Spleen (tissue), 13 donors: ENCODE data around the gene SAV1. TPM values are rescaled to one million over a fixed set of nuclear protein-coding genes. Genes with fewer than 3 reads are reported as not detected.

Experiments used
- DNase-seq: peaks from one replicate; pipeline ENCODE4 v3.0.0-alpha.2; 2020
- H3K27ac ChIP-seq, 8 donors: fragments of 200-600 bp; sonication (generic) in 7 of 8; 1 replicate in 4 of 8; 2 replicates in 4 of 8; pipeline versions ENCODE4 v1.5.0 to v1.8.0; 2016 to 2021; ENCODE audit warnings: inconsistent platforms in 4 of 8, mild to moderate bottlenecking in 4 of 8, moderate library complexity in 1 of 8
- H3K27me3 ChIP-seq, 7 donors: fragments of 200-600 bp; sonication (generic) in 6 of 7; replicated peaks in 1 of 7; 1 replicate in 4 of 7; 2 replicates in 3 of 7; pipeline versions ENCODE4 v1.5.0 to v1.8.0; 2016 to 2021; ENCODE audit warnings: inconsistent platforms in 3 of 7, mild to moderate bottlenecking in 1 of 7
- H3K36me3 ChIP-seq, 6 donors: fragments of 200-600 bp; sonication (generic) in 5 of 6; 1 replicate in 4 of 6; 2 replicates in 2 of 6; pipeline versions ENCODE4 v1.5.0 to v1.8.0; 2016 to 2021; ENCODE audit warnings: inconsistent platforms in 2 of 6
- H3K4me1 ChIP-seq, 6 donors: fragments of 200-600 bp; sonication (generic) in 5 of 6; 1 replicate in 3 of 6; 2 replicates in 3 of 6; pipeline versions ENCODE4 v1.5.0 to v1.8.0; 2016 to 2021; ENCODE audit warnings: inconsistent platforms in 3 of 6
- H3K4me3 ChIP-seq, 8 donors: fragments of 200-600 bp; sonication (generic) in 7 of 8; 1 replicate in 4 of 8; 2 replicates in 4 of 8; pipeline versions ENCODE4 v1.5.0 to v1.8.0; 2016 to 2021; ENCODE audit warnings: inconsistent platforms in 4 of 8, mild to moderate bottlenecking in 4 of 8, moderate library complexity in 2 of 8
- H3K9me3 ChIP-seq, 8 donors: fragments of 200-600 bp; sonication (generic) in 7 of 8; 1 replicate in 4 of 8; 2 replicates in 4 of 8; pipeline versions ENCODE4 v1.5.0 to v1.8.0; 2016 to 2021; ENCODE audit warnings: inconsistent platforms in 4 of 8
- POLR2A ChIP-seq, 3 donors: fragments of 450-650 bp; IDR thresholded peaks; one replicate each; pipeline ENCODE4 v1.5.1; 2017; ENCODE audit warnings: antibody characterized with exemption in 3 of 3, mild to moderate bottlenecking in 1 of 3
- POLR2AphosphoS5 ChIP-seq, 3 donors: sonication (generic); formaldehyde crosslinking; IDR thresholded peaks; one replicate each; pipeline ENCODE4 v1.5.1; 2017; ENCODE audit warnings: antibody characterized with exemption in 3 of 3
- WGBS, 5 donors: extraction: QIAGEN DNeasy Blood & Tissue Kit in 3 of 5; methylation state at CpG; one replicate each; pipeline versions ENCODE4 v1.1.5 to v1.1.7; 2013 to 2018; 5-methylcytosine and 5-hydroxymethylcytosine counted together
- intact Hi-C: fragments of 100-400 bp; cut with DNase I; formaldehyde crosslinking; loops from one replicate; pipeline ENCODE4 v1.15.0; 2023; ENCODE audit warnings: low total_unique reads
- long read RNA-seq, 2 donors: transcript quantifications; one replicate each; lab custom pipeline, GENCODE V29; 2026
- polyA plus RNA-seq, 3 donors: library from polyadenylated mRNA; stranded (reverse); fragments of 200-250 nt; gene quantifications; one replicate each; pipeline ENCODE4 v1.2.1, GENCODE V29; 2013
- total RNA-seq, 7 donors: library from RNA; depleted of rRNA in 3 of 7; stranded (reverse); fragments of >200 nt in 3 of 7; fragmentation: NEBNext Ultra II Directional in 4 of 7; extraction: Animal tissue kit (Norgen Biotek cat#: 25700) in 4 of 7; gene quantifications; one replicate each; pipeline versions ENCODE4 v1.1.0 to v1.2.1, GENCODE V29; 2016 to 2021
- TF ChIP-seq, protein P1 (sequence below), 11 experiments: fragments of 200-600 bp in 7 of 11; fragments of 450-650 bp in 4 of 11; sonication (generic) in 4 of 11; IDR thresholded peaks in 8 of 11; conservative IDR thresholded peaks in 3 of 11; 1 replicate in 7 of 11; 2 replicates in 4 of 11; pipeline versions ENCODE4 v1.4.0 to v1.8.0; 2016 to 2021; ENCODE audit warnings: antibody characterized with exemption in 11 of 11, inconsistent platforms in 4 of 11, mild to moderate bottlenecking in 1 of 11
- donor health status: healthy with polysubstance abuse.
- donor health status: DM: no; HTN: no; CAD: no; lungs with moderate emphysema.
- donor health status: DM: no; HTN: no; CAD: no.
- donor health status: Bipolar disorder and iron deficiency.
- donor health status: healthy.
- donor health status: DM: no; HTN: no; CAD: no.
- donor health status: DM: yes; HTN: yes; CAD: no.

SAV1 gene
- total RNA-seq (10 to 100 TPM; 24.7 to 44.9 (median 30.6) TPM), polyA plus RNA-seq (10 to 100 TPM; 18.7 to 19.5 (median 19.4) TPM)
- long read RNA-seq, donor 1, transcript SAV1-201 (5 exons, 3,063 nt) = major isoform, 14 of 15 reads
- long read RNA-seq, donor 1, partial matches to known transcripts = 0 of 15 reads
- long read RNA-seq, donor 1, other reads (novel, unspliced or antisense) = 0 of 15 reads
- long read RNA-seq, donor 2, transcript SAV1-201 (5 exons, 3,063 nt) = major isoform, 12 of 12 reads
- long read RNA-seq, donor 2, partial matches to known transcripts = 0 of 12 reads
- long read RNA-seq, donor 2, other reads (novel, unspliced or antisense) = 0 of 12 reads

DNA sequence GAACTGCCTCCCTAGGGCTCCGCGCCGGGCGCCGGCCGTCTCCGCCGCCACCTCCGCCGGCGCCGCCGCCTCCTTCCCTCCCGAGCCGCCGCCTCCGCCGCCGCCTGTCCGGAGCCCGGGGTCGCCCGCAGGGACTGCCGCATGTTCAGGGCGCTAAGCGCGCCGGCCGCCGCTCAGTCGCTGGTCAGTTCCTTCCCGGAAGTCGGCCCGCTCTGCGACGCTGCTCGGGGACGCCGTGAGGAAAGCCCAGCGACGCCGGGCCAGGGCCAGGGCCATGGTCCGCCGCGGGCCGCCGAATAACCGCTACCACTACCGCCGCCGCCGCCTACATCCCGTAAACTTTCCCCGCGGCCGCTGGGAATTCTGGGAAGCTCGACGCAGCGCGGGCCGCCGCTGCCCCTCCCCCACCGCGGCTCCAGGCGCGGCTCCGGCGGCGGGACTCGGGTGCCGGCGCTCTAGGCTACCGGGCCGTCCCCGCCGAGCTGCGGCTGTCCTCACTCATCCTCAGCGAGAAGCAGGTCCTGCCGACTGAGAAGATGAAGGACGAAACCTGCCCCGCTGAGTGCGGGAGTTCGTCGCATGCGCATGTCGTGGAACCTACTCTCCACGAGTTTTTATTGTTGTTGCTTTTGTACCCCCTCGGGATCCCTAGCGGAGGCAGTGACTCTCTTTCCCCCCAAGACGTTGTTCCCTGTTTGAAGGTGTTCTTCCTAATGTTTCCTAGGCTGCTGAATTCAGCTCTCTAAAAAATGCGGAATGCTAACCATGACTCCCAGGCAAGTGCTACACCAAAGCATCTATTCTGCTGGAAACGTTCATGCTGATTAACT is at the start of gene SAV1:
SAV1 (minus strand) TSS at position 311 of the 830 bp plus-strand sequence. CDS start 339 bp downstream, outside the sequence.
- H3K4me3 ChIP-seq = peak within 1 kb of the TSS; percentile 68 to 82 (median 75)
- H3K36me3 ChIP-seq = peaks cover 0 to 13% (median 0%) of the 10 kb centered on the region in 6 donors
- H3K27me3 ChIP-seq = no peaks in the 10 kb centered on the region
- H3K27ac ChIP-seq = peak within 1 kb of the TSS; percentile 89 to 97 (median 94)
- peaks cover 8 to 67% (median 30%) of the 10 kb centered on the region in 6 donors for H3K4me1 ChIP-seq
- H3K9me3 ChIP-seq = no peaks in the 10 kb centered on the region
- WGBS, 5 donors = 0 to 1% (median 0%) methylated on average over 32 to 92 of the region's 92 CpGs
- TF ChIP-seq POLR2AphosphoS5 (IDR thresholded peaks at IDR 0.05) (peak; percentile 89 to 98 (median 93)), POLR2A (IDR thresholded peaks at IDR 0.05) (peak in 2 of 3 donors; percentile 60 to 61)
- TF ChIP-seq, protein P1, sequence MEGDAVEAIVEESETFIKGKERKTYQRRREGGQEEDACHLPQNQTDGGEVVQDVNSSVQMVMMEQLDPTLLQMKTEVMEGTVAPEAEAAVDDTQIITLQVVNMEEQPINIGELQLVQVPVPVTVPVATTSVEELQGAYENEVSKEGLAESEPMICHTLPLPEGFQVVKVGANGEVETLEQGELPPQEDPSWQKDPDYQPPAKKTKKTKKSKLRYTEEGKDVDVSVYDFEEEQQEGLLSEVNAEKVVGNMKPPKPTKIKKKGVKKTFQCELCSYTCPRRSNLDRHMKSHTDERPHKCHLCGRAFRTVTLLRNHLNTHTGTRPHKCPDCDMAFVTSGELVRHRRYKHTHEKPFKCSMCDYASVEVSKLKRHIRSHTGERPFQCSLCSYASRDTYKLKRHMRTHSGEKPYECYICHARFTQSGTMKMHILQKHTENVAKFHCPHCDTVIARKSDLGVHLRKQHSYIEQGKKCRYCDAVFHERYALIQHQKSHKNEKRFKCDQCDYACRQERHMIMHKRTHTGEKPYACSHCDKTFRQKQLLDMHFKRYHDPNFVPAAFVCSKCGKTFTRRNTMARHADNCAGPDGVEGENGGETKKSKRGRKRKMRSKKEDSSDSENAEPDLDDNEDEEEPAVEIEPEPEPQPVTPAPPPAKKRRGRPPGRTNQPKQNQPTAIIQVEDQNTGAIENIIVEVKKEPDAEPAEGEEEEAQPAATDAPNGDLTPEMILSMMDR (IDR thresholded peaks at IDR 0.05 in 8 of 11, conservative IDR thresholded peaks at IDR 0.05 in 3 of 11) = no peak
- intact Hi-C loops = no loop called here
- peak; percentile 95 for DNase-seq

DNA sequence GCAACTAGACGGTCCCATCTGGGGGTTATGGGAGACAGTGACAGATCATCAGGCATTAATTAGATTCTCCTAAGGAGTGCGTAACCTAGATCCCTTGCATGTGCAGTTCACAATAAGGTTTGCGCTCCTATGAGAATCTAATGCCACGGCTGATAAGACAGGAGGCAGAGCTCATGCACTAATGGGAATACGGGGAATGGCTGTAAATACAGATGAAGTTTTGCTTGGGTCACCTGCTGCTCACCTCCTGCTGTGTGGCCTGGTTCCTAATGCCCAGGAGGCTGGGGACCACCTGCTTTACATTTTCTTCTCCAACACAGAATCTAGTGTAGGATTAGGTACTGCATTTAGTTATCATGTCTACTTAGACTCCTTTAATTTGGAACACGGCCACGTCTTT is 49.7 kb upstream of the SAV1 start:
- DNase-seq = no peak
- WGBS, 5 donors = 75 to 88% (median 79%) methylated on average over 7 of the region's 7 CpGs
- Histone ChIP-seq H3K4me1 (no peaks in the 10 kb centered on the region), H3K27me3 (no peaks in the 10 kb centered on the region), H3K9me3 (no peaks in the 10 kb centered on the region), H3K4me3 (no peak overlapping the region), H3K27ac (no peak overlapping the region), H3K36me3 (peaks cover 0 to 35% (median 17%) of the 10 kb centered on the region in 6 donors)
- TF ChIP-seq, protein P1 (IDR thresholded peaks at IDR 0.05 in 8 of 11, conservative IDR thresholded peaks at IDR 0.05 in 3 of 11) = no peak
- peak in 1 of 3 donors; percentile 23 for TF ChIP-seq POLR2AphosphoS5 (IDR thresholded peaks at IDR 0.05)
- intact Hi-C loops = loop anchor here (10.0 kb wide), 1 partner anchor 103 kb away; no protein-coding TSS in a partner anchor

DNA sequence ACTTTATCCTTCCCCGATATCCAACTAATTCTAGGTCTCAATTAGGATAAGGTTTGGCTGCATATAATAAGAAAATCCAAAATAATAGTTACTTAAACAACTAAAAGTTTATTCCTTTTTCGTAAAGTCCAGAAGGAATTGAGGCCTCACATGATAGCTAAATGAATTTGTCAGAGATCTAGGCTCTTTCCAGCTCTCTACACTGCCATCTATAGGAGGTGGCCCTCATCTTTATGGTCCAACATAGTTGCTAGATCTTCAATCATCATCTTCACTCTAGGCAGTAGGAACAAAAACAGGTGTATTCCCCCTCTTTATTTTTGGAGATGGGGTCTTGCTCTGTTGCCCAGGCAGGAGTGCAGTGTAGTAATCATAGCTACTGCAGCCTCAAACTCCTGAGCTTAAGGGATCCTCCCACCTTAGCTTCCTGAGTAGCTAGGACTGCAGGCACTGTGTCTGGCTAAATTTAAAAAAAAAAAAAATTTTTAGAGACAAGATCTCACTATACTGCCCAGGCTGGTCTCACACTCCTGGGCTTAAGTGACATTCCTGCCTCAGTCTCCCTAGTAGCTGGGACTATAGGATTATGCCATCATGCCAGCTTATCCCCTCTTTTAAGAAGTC is 46.5 kb upstream of the SAV1 start:
- H3K36me3 ChIP-seq = peaks cover 0 to 8% (median 0%) of the 10 kb centered on the region in 6 donors
- H3K9me3 ChIP-seq = no peaks in the 10 kb centered on the region
- DNase-seq = no peak
- intact Hi-C loops = loop anchor here (10.0 kb wide), 1 partner anchor 100 kb away; no protein-coding TSS in a partner anchor
- 62 to 77% (median 66%) methylated on average over 2 of the region's 2 CpGs for WGBS, 5 donors
- no peaks in the 10 kb centered on the region for H3K4me1 ChIP-seq
- no peak overlapping the region for H3K4me3 ChIP-seq
- H3K27ac ChIP-seq = no peak overlapping the region
- TF ChIP-seq POLR2A (IDR thresholded peaks at IDR 0.05) (no peak), POLR2AphosphoS5 (IDR thresholded peaks at IDR 0.05) (no peak)
- TF ChIP-seq, protein P1 (IDR thresholded peaks at IDR 0.05 in 8 of 11, conservative IDR thresholded peaks at IDR 0.05 in 3 of 11) = peak in 7 of 11 experiments; percentile 31 to 61 (median 45)
- no peaks in the 10 kb centered on the region for H3K27me3 ChIP-seq
